K562 (cell line): ENCODE data around the gene ADAT3. TPM values are rescaled to one million over a fixed set of nuclear protein-coding genes. Genes with fewer than 3 reads are reported as not detected.
A peak's percentile ranks its signal among the peaks of the same experiment; 100 is the strongest.

Source experiments
- ATAC-seq: fragments of 200-7000 bp; cut with Tn5 transposase; 3 replicates; pipeline ENCODE4 v1.9.1; 2020; ENCODE audit warnings: moderate library complexity
- BruUV-seq: library from RNA; stranded (reverse); fragments of 400-500 nt; replicated peaks from 2 replicates; lab custom pipeline; 2021; lab: Mats Ljungman, UMichigan
- CTCF ChIA-PET: fragments of 300-600 bp; formaldehyde crosslinking; extraction: SDS; loops from one replicate; lab custom pipeline; 2021; ENCODE audit warnings: low intra/inter-chr PET ratio; lab: Yijun Ruan, JAX
- POLR2A ChIA-PET: fragments of 300-600, 350-650 bp; sonication (Branson Sonifier 250); formaldehyde crosslinking; extraction: SDS; loops from one replicate; lab custom pipeline; 2021; ENCODE audit warnings: antibody characterized with exemption, inconsistent platforms; lab: Yijun Ruan, JAX
- DNase-seq, 4 experiments: peaks; one replicate each; pipeline versions ENCODE4 v3.0.0 to v3.0.0-alpha.2; 2011 to 2018; ENCODE audit warnings: low spot score in 3 of 4, mixed read lengths in 3 of 4; ENCODE audit errors: extremely low read depth in 1 of 4
- FAIRE-seq: peaks from 2 replicates; lab custom pipeline; 2011; peaks lifted over from hg19 to GRCh38; lab: Jason Lieb, UNC
- H2AFZ ChIP-seq: 2 replicates; pipeline ENCODE4 v1.6.0; 2011; ENCODE audit warnings: low read depth, low read length, control low read depth, inconsistent platforms
- H3K27ac ChIP-seq: fragments of 200-600 bp; 3 replicates; pipeline ENCODE4 v1.8.0; 2011; ENCODE audit warnings: low read depth, mild to moderate bottlenecking, control low read depth, inconsistent platforms, low read length, moderate library complexity, mixed read lengths; ENCODE audit errors: extremely low read depth
- H3K27me3 ChIP-seq, 2 experiments: fragments of 300-600 bp in 1 of 2; 2 replicates in 1 of 2; 3 replicates in 1 of 2; pipeline versions ENCODE4 v1.6.0 to v1.8.0; 2011; ENCODE audit warnings: inconsistent platforms in 2 of 2, low read length in 2 of 2, mild to moderate bottlenecking in 1 of 2, mixed read lengths in 1 of 2, moderate library complexity in 1 of 2; ENCODE audit not compliant: control insufficient read depth in 2 of 2, insufficient read depth in 2 of 2
- H3K36me3 ChIP-seq: fragments of 300-600 bp; 3 replicates; pipeline ENCODE4 v1.8.0; 2011; ENCODE audit warnings: mild to moderate bottlenecking, low read length, inconsistent platforms; ENCODE audit not compliant: control insufficient read depth, insufficient read depth
- H3K4me1 ChIP-seq, 2 experiments: fragments of 200-600 bp in 1 of 2; replicated peaks in 1 of 2; 2 replicates in 1 of 2; 3 replicates in 1 of 2; pipeline versions ENCODE4 v1.5.1 to v1.8.0; 2011; ENCODE audit warnings: inconsistent platforms in 2 of 2, low read length in 2 of 2, mild to moderate bottlenecking in 1 of 2, mixed read lengths in 1 of 2, moderate library complexity in 1 of 2; ENCODE audit not compliant: control insufficient read depth in 2 of 2, insufficient read depth in 2 of 2
- H3K4me2 ChIP-seq: 2 replicates; pipeline ENCODE4 v1.6.1; 2011; ENCODE audit warnings: low read length, control low read depth, inconsistent platforms, mixed read lengths; ENCODE audit not compliant: insufficient read depth
- H3K4me3 ChIP-seq: fragments of 200-600 bp; sonication (generic), shearing (Covaris generic); 2 replicates; pipeline ENCODE4 v1.5.1; 2016; ENCODE audit warnings: control low read depth, inconsistent platforms
- H3K79me2 ChIP-seq: fragments of 200-600 bp; 3 replicates; pipeline ENCODE4 v1.8.0; 2011; ENCODE audit warnings: low read length, inconsistent platforms; ENCODE audit not compliant: control insufficient read depth, insufficient read depth
- H3K9ac ChIP-seq, 2 experiments: 2 replicates each; pipeline versions ENCODE4 v1.6.0 to v1.6.1; 2011; ENCODE audit warnings: low read depth in 2 of 2, low read length in 2 of 2, control low read depth in 1 of 2, inconsistent platforms in 1 of 2, mild to moderate bottlenecking in 1 of 2, mixed read lengths in 1 of 2; ENCODE audit not compliant: insufficient read depth in 1 of 2
- H3K9me1 ChIP-seq: one replicate; pipeline ENCODE4 v1.6.0; 2011; ENCODE audit warnings: inconsistent platforms, mild to moderate bottlenecking, low read length, moderate library complexity; ENCODE audit not compliant: control insufficient read depth, insufficient read depth
- H3K9me3 ChIP-seq: replicated peaks from 2 replicates; pipeline ENCODE4 v1.5.1; 2011; ENCODE audit warnings: low read depth, low read length, inconsistent platforms; ENCODE audit not compliant: control insufficient read depth, insufficient read depth
- H4K20me1 ChIP-seq: replicated peaks from 2 replicates; pipeline ENCODE4 v1.6.1; 2011; ENCODE audit warnings: low read length, inconsistent platforms, mixed read lengths; ENCODE audit not compliant: control insufficient read depth, insufficient read depth
- MLLT1 ChIP-seq, 2 experiments: fragments of 450-650 bp; IDR thresholded peaks; 2 replicates each; pipeline ENCODE4 v1.6.1; 2016
- WGBS: fragments of 100-300 bp; shearing (Covaris generic); methylation state at CpG from one replicate; pipeline ENCODE4 v1.1.6; 2016; ENCODE audit warnings: low coverage, mixed read lengths; ENCODE audit not compliant: insufficient coverage; ENCODE audit errors: missing lambda C conversion rate; 5-methylcytosine and 5-hydroxymethylcytosine counted together
- in situ Hi-C: fragments of 300-500 bp; cut with MboI; formaldehyde crosslinking; loops from 4 replicates; pipeline ENCODE4 v1.15.0; 2018; ENCODE audit warnings: inconsistent platforms, mixed read lengths
- intact Hi-C: fragments of 100-400 bp; cut with micrococcal nuclease; formaldehyde crosslinking; loops from 2 replicates; pipeline ENCODE4 v1.14.2; 2022
- polyA plus RNA-seq, 8 experiments: library from polyadenylated mRNA; depleted of rRNA in 4 of 8; stranded (reverse) in 5 of 8; unstranded in 3 of 8; fragments of >200 nt; fragmentation: Nextera tagmentation in 2 of 8; fragmentation: Illumina TruSeq in 1 of 8; extraction: Ambion mirVana in 2 of 8; extraction: Trizol in 1 of 8; gene quantifications; 2 replicates each; pipeline versions ENCODE4 v1.2.1 to v1.2.3, GENCODE V29; 2011 to 2014; ENCODE audit warnings: inconsistent platforms in 1 of 8, missing spikeins in 1 of 8
- total RNA-seq, 7 experiments: library from RNA; depleted of rRNA in 6 of 7; stranded (reverse); fragments of >200 nt in 6 of 7; fragmentation: Illumina TruSeq in 2 of 7; extraction: Trizol in 2 of 7; gene quantifications; 2 replicates each; pipeline versions ENCODE4 v1.2.1 to v1.2.3, GENCODE V29; 2011 to 2021; ENCODE audit warnings: low replicate concordance in 1 of 7
- TF ChIP-seq, protein P1 (sequence below): sonication (generic); formaldehyde crosslinking; IDR thresholded peaks from 2 replicates; pipeline ENCODE4 v1.8.1; 2023; ENCODE audit warnings: mild to moderate bottlenecking, missing genetic modification reagents

ADAT3 gene
- total and polyA plus RNA-seq, 9 of the 15 experiments (the other 6 are each of a cell fraction or from before 2014, with no cell fraction given) = 0.67 to 15.6 (median 7.8) TPM; not detected in 4

GRCh38 chr19:1917146-1917545, 11.9 kb downstream of the ADAT3 start:
- no peak for FAIRE-seq
- in situ Hi-C loops = no loop called here
- no peak overlapping the region for H2AFZ ChIP-seq
- no peak overlapping the region for H3K27ac ChIP-seq
- WGBS = 81% methylated on average over 16 of the region's 17 CpGs
- intact Hi-C loops = no loop called here
- H3K9me3 ChIP-seq = no peaks in the 10 kb centered on the region; the same call in 1 of the 2 replicates
- TF ChIP-seq MLLT1 (IDR thresholded peaks at IDR 0.05) = no peak
- TF ChIP-seq, protein P1, sequence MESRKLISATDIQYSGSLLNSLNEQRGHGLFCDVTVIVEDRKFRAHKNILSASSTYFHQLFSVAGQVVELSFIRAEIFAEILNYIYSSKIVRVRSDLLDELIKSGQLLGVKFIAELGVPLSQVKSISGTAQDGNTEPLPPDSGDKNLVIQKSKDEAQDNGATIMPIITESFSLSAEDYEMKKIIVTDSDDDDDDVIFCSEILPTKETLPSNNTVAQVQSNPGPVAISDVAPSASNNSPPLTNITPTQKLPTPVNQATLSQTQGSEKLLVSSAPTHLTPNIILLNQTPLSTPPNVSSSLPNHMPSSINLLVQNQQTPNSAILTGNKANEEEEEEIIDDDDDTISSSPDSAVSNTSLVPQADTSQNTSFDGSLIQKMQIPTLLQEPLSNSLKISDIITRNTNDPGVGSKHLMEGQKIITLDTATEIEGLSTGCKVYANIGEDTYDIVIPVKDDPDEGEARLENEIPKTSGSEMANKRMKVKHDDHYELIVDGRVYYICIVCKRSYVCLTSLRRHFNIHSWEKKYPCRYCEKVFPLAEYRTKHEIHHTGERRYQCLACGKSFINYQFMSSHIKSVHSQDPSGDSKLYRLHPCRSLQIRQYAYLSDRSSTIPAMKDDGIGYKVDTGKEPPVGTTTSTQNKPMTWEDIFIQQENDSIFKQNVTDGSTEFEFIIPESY (CRISPR knock-in tag) = 0 out of 2 replicates have a peak, but pooled peaks have one; percentile 36
- TF ChIP-seq, all 486 proteins: peak for 1
- no TSS peak for BruUV-seq
- no peak for DNase-seq
- peaks cover 22% of the 10 kb centered on the region for H3K79me2 ChIP-seq
- H4K20me1 ChIP-seq = no peaks in the 10 kb centered on the region
- ChIA-PET CTCF (no interaction called here), POLR2A (interaction anchor here (1.8 kb wide), 1 partner anchor 16 kb away, joined by 4 read pairs; no protein-coding TSS in a partner anchor)
- peaks cover 0 to 44% of the 10 kb centered on the region in 2 experiments; a peak in 2 of 5 replicates for H3K4me1 ChIP-seq
- H3K9ac ChIP-seq = no peak overlapping the region; a peak in 1 of 4 replicates
- peaks cover 71% of the 10 kb centered on the region; the same call in 2 of the 3 replicates for H3K36me3 ChIP-seq
- no peaks in the 10 kb centered on the region for H3K27me3 ChIP-seq
- no peak overlapping the region for H3K4me3 ChIP-seq
- H3K4me2 ChIP-seq = no peak overlapping the region
- ATAC-seq = no peak
- no peaks in the 10 kb centered on the region for H3K9me1 ChIP-seq
